Spleen (tissue), 11 donors: ENCODE data around the gene DENND2D. TPM values are rescaled to one million over a fixed set of nuclear protein-coding genes. Genes with fewer than 3 reads are reported as not detected.
"Not testable (repeated sequence)": the region's sequence is repeated elsewhere in the genome, so short reads cannot be mapped to it uniquely, and the experiment has no call there.

Experiments
- DNase-seq: peaks from one replicate; pipeline ENCODE4 v3.0.0-alpha.2; 2020
- H3K27ac ChIP-seq, 8 donors: fragments of 200-600 bp; sonication (generic) in 7 of 8; 1 replicate in 4 of 8; 2 replicates in 4 of 8; pipeline versions ENCODE4 v1.5.0 to v1.8.0; 2016 to 2021; ENCODE audit warnings: inconsistent platforms in 4 of 8, mild to moderate bottlenecking in 4 of 8, moderate library complexity in 1 of 8
- H3K27me3 ChIP-seq, 7 donors: fragments of 200-600 bp; sonication (generic) in 6 of 7; replicated peaks in 1 of 7; 1 replicate in 4 of 7; 2 replicates in 3 of 7; pipeline versions ENCODE4 v1.5.0 to v1.8.0; 2016 to 2021; ENCODE audit warnings: inconsistent platforms in 3 of 7, mild to moderate bottlenecking in 1 of 7
- H3K36me3 ChIP-seq, 6 donors: fragments of 200-600 bp; sonication (generic) in 5 of 6; 1 replicate in 4 of 6; 2 replicates in 2 of 6; pipeline versions ENCODE4 v1.5.0 to v1.8.0; 2016 to 2021; ENCODE audit warnings: inconsistent platforms in 2 of 6
- H3K4me1 ChIP-seq, 6 donors: fragments of 200-600 bp; sonication (generic) in 5 of 6; 1 replicate in 3 of 6; 2 replicates in 3 of 6; pipeline versions ENCODE4 v1.5.0 to v1.8.0; 2016 to 2021; ENCODE audit warnings: inconsistent platforms in 3 of 6
- H3K4me3 ChIP-seq, 8 donors: fragments of 200-600 bp; sonication (generic) in 7 of 8; 1 replicate in 4 of 8; 2 replicates in 4 of 8; pipeline versions ENCODE4 v1.5.0 to v1.8.0; 2016 to 2021; ENCODE audit warnings: inconsistent platforms in 4 of 8, mild to moderate bottlenecking in 4 of 8, moderate library complexity in 2 of 8
- H3K9me3 ChIP-seq, 8 donors: fragments of 200-600 bp; sonication (generic) in 7 of 8; 1 replicate in 4 of 8; 2 replicates in 4 of 8; pipeline versions ENCODE4 v1.5.0 to v1.8.0; 2016 to 2021; ENCODE audit warnings: inconsistent platforms in 4 of 8
- POLR2A ChIP-seq, 3 donors: fragments of 450-650 bp; IDR thresholded peaks; one replicate each; pipeline ENCODE4 v1.5.1; 2017; ENCODE audit warnings: antibody characterized with exemption in 3 of 3, mild to moderate bottlenecking in 1 of 3
- POLR2AphosphoS5 ChIP-seq, 3 donors: sonication (generic); formaldehyde crosslinking; IDR thresholded peaks; one replicate each; pipeline ENCODE4 v1.5.1; 2017; ENCODE audit warnings: antibody characterized with exemption in 3 of 3
- WGBS, 5 donors: extraction: QIAGEN DNeasy Blood & Tissue Kit in 3 of 5; methylation state at CpG; one replicate each; pipeline versions ENCODE4 v1.1.5 to v1.1.7; 2013 to 2018; 5-methylcytosine and 5-hydroxymethylcytosine counted together
- intact Hi-C: fragments of 100-400 bp; cut with DNase I; formaldehyde crosslinking; loops from one replicate; pipeline ENCODE4 v1.15.0; 2023; ENCODE audit warnings: low total_unique reads
- polyA plus RNA-seq, 3 donors: library from polyadenylated mRNA; stranded (reverse); fragments of 200-250 nt; gene quantifications; one replicate each; pipeline ENCODE4 v1.2.1, GENCODE V29; 2013
- total RNA-seq, 7 donors: library from RNA; depleted of rRNA in 3 of 7; stranded (reverse); fragments of >200 nt in 3 of 7; fragmentation: NEBNext Ultra II Directional in 4 of 7; extraction: Animal tissue kit (Norgen Biotek cat#: 25700) in 4 of 7; gene quantifications; one replicate each; pipeline versions ENCODE4 v1.1.0 to v1.2.1, GENCODE V29; 2016 to 2021
- TF ChIP-seq, protein P1 (sequence below), 11 experiments: fragments of 200-600 bp in 7 of 11; fragments of 450-650 bp in 4 of 11; sonication (generic) in 4 of 11; IDR thresholded peaks in 8 of 11; conservative IDR thresholded peaks in 3 of 11; 1 replicate in 7 of 11; 2 replicates in 4 of 11; pipeline versions ENCODE4 v1.4.0 to v1.8.0; 2016 to 2021; ENCODE audit warnings: antibody characterized with exemption in 11 of 11, inconsistent platforms in 4 of 11, mild to moderate bottlenecking in 1 of 11
- donor health status: healthy with polysubstance abuse.
- donor health status: DM: no; HTN: no; CAD: no; lungs with moderate emphysema.
- donor health status: DM: no; HTN: no; CAD: no.
- donor health status: Bipolar disorder and iron deficiency.
- donor health status: healthy.
- donor health status: DM: no; HTN: no; CAD: no.
- donor health status: DM: yes; HTN: yes; CAD: no.

The DENND2D gene
- total and polyA plus RNA-seq, 10 donors = 90.3 to 182 (median 149) TPM

DNA sequence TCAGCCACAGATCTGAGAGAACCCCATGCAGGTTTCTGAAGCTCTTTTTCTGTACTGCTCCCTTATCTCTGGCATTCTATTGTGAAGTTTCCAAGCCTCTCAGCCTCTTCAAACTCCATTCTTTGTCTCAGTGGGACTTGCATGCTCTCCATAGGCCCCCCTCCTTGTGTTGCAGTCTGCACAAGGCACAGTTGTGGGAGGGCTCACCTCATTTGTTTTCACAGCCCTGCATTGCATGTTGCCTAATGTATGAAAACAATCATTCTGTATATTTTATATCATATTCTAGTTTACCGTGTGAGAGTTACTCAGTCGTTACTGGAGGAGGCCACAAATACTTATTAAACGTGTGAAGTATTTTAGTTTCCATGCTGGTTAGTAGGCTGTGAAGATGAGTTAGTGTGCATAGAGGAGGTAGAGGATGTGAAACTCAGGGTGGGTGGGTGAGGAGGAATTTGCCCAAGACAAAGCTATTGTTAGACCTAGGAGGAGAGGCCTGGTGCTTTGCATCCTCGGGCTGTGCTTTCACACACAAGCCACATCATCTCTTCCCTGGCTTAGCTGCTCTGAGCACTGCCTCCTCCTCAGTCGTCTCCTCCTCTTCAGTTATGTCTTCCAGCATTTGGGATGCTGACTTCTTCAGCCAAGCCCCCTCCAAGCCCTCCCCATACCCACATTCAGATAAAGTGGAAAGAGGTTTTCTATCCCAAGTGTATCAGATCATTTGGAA lies 19.3 kb upstream of the DENND2D start:
- Histone ChIP-seq H3K27ac (peak overlapping the region; percentile 63 to 88 (median 84)), H3K9me3 (no peaks in the 10 kb centered on the region), H3K4me3 (no peak overlapping the region), H3K27me3 (no peaks in the 10 kb centered on the region), H3K36me3 (no peaks in the 10 kb centered on the region), H3K4me1 (peaks cover 48 to 100% (median 93%) of the 10 kb centered on the region in 6 donors)
- intact Hi-C loops = loop anchor here (10.0 kb wide), 1 partner anchor 115 kb away; no protein-coding TSS in a partner anchor
- peak; percentile 84 for DNase-seq
- WGBS, 5 donors = 35 to 54% (median 52%) methylated on average over 5 of the region's 5 CpGs
- TF ChIP-seq POLR2A (IDR thresholded peaks at IDR 0.05) = no peak
- TF ChIP-seq POLR2AphosphoS5 (IDR thresholded peaks at IDR 0.05) = peak in 2 of 3 donors; percentile 28 to 60

DNA sequence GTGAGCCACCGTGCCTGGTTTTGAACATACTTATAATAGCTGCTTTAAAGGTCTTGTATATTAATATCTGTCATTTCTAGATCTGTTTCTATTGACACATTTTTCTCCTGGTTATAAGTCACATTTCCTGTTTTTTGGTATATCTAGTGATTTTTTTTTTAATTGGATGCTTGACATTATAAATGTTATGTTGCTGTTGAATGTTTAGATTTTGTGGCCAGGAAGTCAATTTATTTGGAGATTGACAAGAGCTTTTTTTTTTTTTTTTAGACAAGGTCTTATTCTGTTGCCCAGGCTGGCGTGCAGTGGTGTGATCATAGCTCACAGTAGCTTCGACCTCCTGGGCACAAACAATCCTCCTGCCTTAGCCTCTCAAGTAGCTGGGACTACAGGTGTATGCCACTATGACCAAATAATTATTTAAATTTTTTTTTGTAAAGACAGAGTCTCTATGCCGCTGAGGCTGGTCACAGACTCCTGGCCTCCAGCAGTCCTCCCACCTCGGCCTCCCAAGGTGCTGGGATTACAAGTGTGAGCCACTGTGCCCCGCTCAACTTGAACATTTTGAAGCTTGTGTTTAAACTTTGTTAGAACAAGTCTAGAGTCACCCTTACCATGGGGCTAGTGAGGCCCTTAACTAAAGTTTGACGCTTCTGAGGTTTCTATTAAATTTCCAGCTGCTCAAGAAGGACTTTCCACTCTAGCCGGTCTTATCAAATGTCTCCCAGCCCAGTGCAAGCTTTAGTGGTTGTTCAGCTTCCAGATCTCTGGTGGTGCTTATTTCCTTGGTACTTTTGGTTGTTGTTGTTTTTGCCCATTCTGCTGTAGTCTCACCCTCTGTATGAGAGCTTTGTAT lies 18.5 kb upstream of the DENND2D start:
- no peaks in the 10 kb centered on the region for H3K36me3 ChIP-seq
- H3K27ac ChIP-seq = peak overlapping the region; percentile 63 to 88 (median 84)
- TF ChIP-seq, protein P1, sequence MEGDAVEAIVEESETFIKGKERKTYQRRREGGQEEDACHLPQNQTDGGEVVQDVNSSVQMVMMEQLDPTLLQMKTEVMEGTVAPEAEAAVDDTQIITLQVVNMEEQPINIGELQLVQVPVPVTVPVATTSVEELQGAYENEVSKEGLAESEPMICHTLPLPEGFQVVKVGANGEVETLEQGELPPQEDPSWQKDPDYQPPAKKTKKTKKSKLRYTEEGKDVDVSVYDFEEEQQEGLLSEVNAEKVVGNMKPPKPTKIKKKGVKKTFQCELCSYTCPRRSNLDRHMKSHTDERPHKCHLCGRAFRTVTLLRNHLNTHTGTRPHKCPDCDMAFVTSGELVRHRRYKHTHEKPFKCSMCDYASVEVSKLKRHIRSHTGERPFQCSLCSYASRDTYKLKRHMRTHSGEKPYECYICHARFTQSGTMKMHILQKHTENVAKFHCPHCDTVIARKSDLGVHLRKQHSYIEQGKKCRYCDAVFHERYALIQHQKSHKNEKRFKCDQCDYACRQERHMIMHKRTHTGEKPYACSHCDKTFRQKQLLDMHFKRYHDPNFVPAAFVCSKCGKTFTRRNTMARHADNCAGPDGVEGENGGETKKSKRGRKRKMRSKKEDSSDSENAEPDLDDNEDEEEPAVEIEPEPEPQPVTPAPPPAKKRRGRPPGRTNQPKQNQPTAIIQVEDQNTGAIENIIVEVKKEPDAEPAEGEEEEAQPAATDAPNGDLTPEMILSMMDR (IDR thresholded peaks at IDR 0.05 in 8 of 11, conservative IDR thresholded peaks at IDR 0.05 in 3 of 11) = no peak
- TF ChIP-seq POLR2A (IDR thresholded peaks at IDR 0.05) (no peak), POLR2AphosphoS5 (IDR thresholded peaks at IDR 0.05) (no peak)
- H3K4me3 ChIP-seq = no peak overlapping the region
- intact Hi-C loops = no loop called here
- H3K9me3 ChIP-seq = no peaks in the 10 kb centered on the region
- no peaks in the 10 kb centered on the region for H3K27me3 ChIP-seq
- no peak for DNase-seq
- 66 to 82% (median 75%) methylated on average over 8 of the region's 8 CpGs for WGBS, 5 donors
- peaks cover 54 to 100% (median 100%) of the 10 kb centered on the region in 6 donors for H3K4me1 ChIP-seq

DNA sequence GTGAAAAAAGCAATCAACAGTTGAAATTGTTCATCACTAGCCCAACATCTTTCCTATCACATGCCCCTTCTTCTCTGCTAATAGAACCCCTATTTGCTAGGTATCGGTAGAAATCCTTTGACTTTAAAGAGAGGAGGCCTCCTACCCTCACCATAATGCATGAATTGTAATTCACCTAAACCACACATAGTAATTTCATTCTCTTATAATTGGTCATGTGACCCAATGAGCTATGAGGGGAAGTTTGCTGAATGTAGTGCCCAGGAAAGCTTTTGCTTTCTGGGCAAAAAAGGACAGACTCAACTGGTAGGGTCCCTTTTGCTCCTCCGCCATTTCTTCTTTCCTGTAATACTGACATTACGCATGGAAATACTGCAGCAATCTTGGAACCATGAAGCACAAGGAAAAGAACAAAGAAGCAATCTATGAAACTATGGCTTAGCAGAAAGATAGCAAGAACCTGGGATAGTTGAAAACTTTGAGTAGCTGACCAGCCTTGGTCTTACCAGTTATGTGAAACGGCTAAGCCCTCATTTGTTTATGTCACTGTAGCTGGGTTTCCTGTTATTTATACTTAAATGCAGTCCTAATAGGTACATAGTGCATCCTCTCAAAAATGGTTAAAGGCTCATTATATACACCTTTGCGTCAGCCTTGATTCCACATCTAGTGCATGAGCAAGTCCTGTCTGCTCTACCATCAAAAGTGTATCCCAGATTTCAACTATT lies 16.9 kb upstream of the DENND2D start:
- no peak for DNase-seq
- H3K36me3 ChIP-seq = no peaks in the 10 kb centered on the region
- no peaks in the 10 kb centered on the region for H3K9me3 ChIP-seq
- TF ChIP-seq, protein P1 (IDR thresholded peaks at IDR 0.05 in 8 of 11, conservative IDR thresholded peaks at IDR 0.05 in 3 of 11) = no peak
- TF ChIP-seq POLR2A (IDR thresholded peaks at IDR 0.05) = no peak
- TF ChIP-seq POLR2AphosphoS5 (IDR thresholded peaks at IDR 0.05) = no peak
- H3K27ac ChIP-seq = peak overlapping the region; percentile 63 to 88 (median 84)
- H3K4me1 ChIP-seq = peaks cover 55 to 100% (median 97%) of the 10 kb centered on the region in 6 donors
- WGBS, 5 donors = 54 to 64% (median 57%) methylated on average over 5 of the region's 5 CpGs
- no peak overlapping the region for H3K4me3 ChIP-seq
- intact Hi-C loops = no loop called here
- H3K27me3 ChIP-seq = no peaks in the 10 kb centered on the region

DNA sequence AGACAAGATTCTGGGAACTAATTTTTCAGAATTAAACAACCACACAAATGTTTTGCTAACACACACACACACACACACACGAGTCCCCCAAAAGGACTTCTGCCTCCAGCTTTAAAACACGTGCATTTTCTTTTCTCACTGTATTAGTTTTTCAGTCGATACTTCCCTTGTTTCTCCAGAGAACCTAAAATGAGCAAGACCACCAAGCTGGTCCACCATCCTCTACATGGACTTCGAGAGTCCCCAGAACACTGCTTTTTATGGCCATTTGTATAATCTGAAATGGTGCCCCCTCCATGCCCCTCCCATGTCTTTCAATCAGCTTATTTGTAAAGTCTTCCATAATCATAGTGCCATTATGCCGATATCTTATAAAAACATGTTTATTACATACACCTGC lies 16.3 kb upstream of the DENND2D start:
- peak overlapping the region; percentile 63 to 88 (median 84) for H3K27ac ChIP-seq
- peak overlapping the region in 1 of 8 donors; percentile 42 for H3K4me3 ChIP-seq
- H3K4me1 ChIP-seq = peaks cover 52 to 100% (median 91%) of the 10 kb centered on the region in 6 donors
- no peaks in the 10 kb centered on the region for H3K27me3 ChIP-seq
- no peaks in the 10 kb centered on the region for H3K36me3 ChIP-seq
- TF ChIP-seq POLR2AphosphoS5 (IDR thresholded peaks at IDR 0.05) = no peak
- no peak for TF ChIP-seq POLR2A (IDR thresholded peaks at IDR 0.05)
- TF ChIP-seq, protein P1 (IDR thresholded peaks at IDR 0.05 in 8 of 11, conservative IDR thresholded peaks at IDR 0.05 in 3 of 11) = no peak
- intact Hi-C loops = no loop called here
- 45 to 66% (median 59%) methylated on average over 5 of the region's 5 CpGs for WGBS, 5 donors
- no peak for DNase-seq
- H3K9me3 ChIP-seq = no peaks in the 10 kb centered on the region

DNA sequence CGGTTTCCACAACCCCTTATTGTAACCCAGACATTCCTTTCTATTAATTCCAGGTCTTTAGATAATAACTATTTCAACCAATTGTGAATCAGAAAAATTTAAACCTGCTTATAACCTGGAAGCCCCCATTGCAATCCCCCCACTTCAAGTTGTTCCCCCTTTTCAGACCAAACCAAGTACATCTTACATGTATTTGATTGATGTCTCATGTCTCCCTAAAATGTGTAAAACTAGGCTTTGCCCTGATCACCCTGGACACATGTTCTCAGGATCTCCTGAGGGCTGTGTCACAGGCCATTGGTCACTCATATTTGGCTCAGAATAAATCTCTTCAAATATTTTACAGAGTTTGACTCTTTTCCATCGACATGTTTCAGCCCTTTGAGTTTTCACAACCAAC lies 14.8 kb upstream of the DENND2D start:
- Histone ChIP-seq H3K4me1 (peaks cover 39 to 88% (median 77%) of the 10 kb centered on the region in 6 donors), H3K4me3 (peak overlapping the region in 1 of 8 donors; percentile 30), H3K27ac (peak overlapping the region; percentile 72 to 88 (median 84))
- intact Hi-C loops, H3K36me3 ChIP-seq, H3K27me3 ChIP-seq, DNase-seq, H3K9me3 ChIP-seq: not testable (repeated sequence)
- 73 to 79% (median 76%) methylated on average over 2 of the region's 2 CpGs for WGBS, 5 donors
